GM23338 (cell line): Measurements from ENCODE around the gene TTLL9. TPM values are rescaled to one million over a fixed set of nuclear protein-coding genes. Genes with fewer than 3 reads are reported as not detected.

Source experiments
- ATAC-seq: fragments of 200-7000 bp; cut with Tn5 transposase; 3 replicates; pipeline ENCODE4 v1.9.1; 2020
- DNase-seq: peaks from one replicate; pipeline ENCODE4 v3.0.0-alpha.2; 2015; ENCODE audit warnings: low spot score
- H2AFZ ChIP-seq: fragments of 200-600 bp; sonication (generic); 2 replicates; pipeline ENCODE4 v1.8.0; 2016; ENCODE audit warnings: antibody characterized with exemption, mild to moderate bottlenecking, moderate library complexity
- H3F3A ChIP-seq: fragments of 200-600 bp; sonication (generic); replicated peaks from 2 replicates; pipeline ENCODE4 v1.8.0; 2017; ENCODE audit warnings: antibody characterized with exemption, mixed run types, low read depth
- H3K27ac ChIP-seq: fragments of 200-600 bp; sonication (generic); 2 replicates; pipeline ENCODE4 v1.6.1; 2016; ENCODE audit warnings: low read depth
- H3K27me3 ChIP-seq: fragments of 200-600 bp; sonication (generic); 2 replicates; pipeline ENCODE4 v1.8.0; 2016; ENCODE audit warnings: mild to moderate bottlenecking, mixed run types, moderate library complexity; ENCODE audit not compliant: insufficient read depth
- H3K36me3 ChIP-seq: fragments of 200-600 bp; sonication (generic); 2 replicates; pipeline ENCODE4 v1.8.0; 2016; ENCODE audit warnings: mild to moderate bottlenecking; ENCODE audit not compliant: insufficient read depth
- H3K4me1 ChIP-seq: fragments of 200-600 bp; sonication (generic); 2 replicates; pipeline ENCODE4 v1.8.0; 2016; ENCODE audit warnings: mild to moderate bottlenecking, moderate library complexity; ENCODE audit not compliant: insufficient read depth
- H3K4me2 ChIP-seq: fragments of 200-600 bp; sonication (generic); 2 replicates; pipeline ENCODE4 v1.7.1; 2017; ENCODE audit warnings: mixed run types
- H3K4me3 ChIP-seq: fragments of 200-600 bp; sonication (generic); 2 replicates; pipeline ENCODE4 v1.6.1; 2016; ENCODE audit warnings: mixed run types
- H3K79me2 ChIP-seq: fragments of 200-600 bp; sonication (generic); replicated peaks from 2 replicates; pipeline ENCODE4 v1.8.0; 2017; ENCODE audit warnings: mild to moderate bottlenecking; ENCODE audit not compliant: insufficient read depth
- H3K9me2 ChIP-seq: fragments of 200-600 bp; sonication (generic); 2 replicates; pipeline ENCODE4 v1.8.0; 2017; ENCODE audit not compliant: insufficient read depth
- H4K20me1 ChIP-seq: fragments of 200-600 bp; sonication (generic); replicated peaks from 2 replicates; pipeline ENCODE4 v1.8.0; 2017; ENCODE audit warnings: mild to moderate bottlenecking; ENCODE audit not compliant: insufficient read depth
- H3K27ac Mint-ChIP-seq: 2 replicates; pipeline ENCODE4 v1.8.0; 2020; ENCODE audit warnings: inconsistent platforms, mild to moderate bottlenecking, moderate library complexity, mixed read lengths
- H3K27me3 Mint-ChIP-seq: 3 replicates; pipeline ENCODE4 v1.8.0; 2022; ENCODE audit warnings: low read depth, mild to moderate bottlenecking, moderate library complexity, mixed read lengths, inconsistent platforms; ENCODE audit not compliant: insufficient read depth, poor library complexity
- H3K36me3 Mint-ChIP-seq: 3 replicates; pipeline ENCODE4 v1.8.0; 2021; ENCODE audit warnings: low read depth, mild to moderate bottlenecking, inconsistent platforms, moderate library complexity, mixed read lengths
- H3K4me1 Mint-ChIP-seq: 3 replicates; pipeline ENCODE4 v1.8.0; 2020; ENCODE audit warnings: mild to moderate bottlenecking, inconsistent platforms, mixed read lengths
- H3K4me3 Mint-ChIP-seq: 3 replicates; pipeline ENCODE4 v1.8.0; 2021; ENCODE audit warnings: moderate library complexity, mild to moderate bottlenecking, inconsistent platforms, mixed read lengths
- H3K9me3 Mint-ChIP-seq: 3 replicates; pipeline ENCODE4 v1.8.0; 2020; ENCODE audit warnings: moderate library complexity, mild to moderate bottlenecking, inconsistent platforms, mixed read lengths
- CREB1 ChIP-seq: fragments of 250-450 bp; sonication (Bioruptor Pico); IDR thresholded peaks from 2 replicates; pipeline ENCODE4 v1.5.0; 2020; ENCODE audit warnings: low read depth, mild to moderate bottlenecking, moderate library complexity
- EZH2 ChIP-seq: fragments of 200-600 bp; sonication (generic); IDR thresholded peaks from one replicate; pipeline ENCODE4 v1.8.0; 2017; ENCODE audit warnings: antibody characterized with exemption, mild to moderate bottlenecking, low read depth; ENCODE audit not compliant: unreplicated experiment
- EZH2phosphoT487 ChIP-seq: fragments of 200-600 bp; sonication (generic); IDR thresholded peaks from one replicate; pipeline ENCODE4 v1.8.1; 2018; ENCODE audit warnings: antibody characterized with exemption; ENCODE audit not compliant: unreplicated experiment
- JUNB ChIP-seq: IDR thresholded peaks from one replicate; pipeline ENCODE4 v1.6.1; 2016; ENCODE audit warnings: antibody characterized with exemption; ENCODE audit not compliant: unreplicated experiment
- NANOG ChIP-seq: IDR thresholded peaks from 2 replicates; pipeline ENCODE4 v1.6.1; 2016; ENCODE audit warnings: antibody characterized with exemption, borderline replicate concordance
- POLR2AphosphoS5 ChIP-seq: IDR thresholded peaks from 2 replicates; pipeline ENCODE4 v1.6.1; 2016; ENCODE audit warnings: antibody characterized with exemption, low read depth
- REST ChIP-seq: IDR thresholded peaks from one replicate; pipeline ENCODE4 v1.6.1; 2018; ENCODE audit warnings: antibody characterized with exemption; ENCODE audit not compliant: unreplicated experiment
- STAT1 ChIP-seq: IDR thresholded peaks from one replicate; pipeline ENCODE4 v1.6.1; 2016; ENCODE audit warnings: antibody characterized with exemption; ENCODE audit not compliant: unreplicated experiment
- ZNF114 ChIP-seq: fragments of 250-450 bp; sonication (Bioruptor Pico); IDR thresholded peaks from 2 replicates; pipeline ENCODE4 v1.5.0; 2020; ENCODE audit warnings: mild to moderate bottlenecking, moderate library complexity
- ZNF462 ChIP-seq: fragments of 250-450 bp; sonication (Bioruptor Pico); IDR thresholded peaks from 2 replicates; pipeline ENCODE4 v1.5.0; 2020; ENCODE audit warnings: mild to moderate bottlenecking, moderate library complexity
- polyA plus RNA-seq: library from polyadenylated mRNA; unstranded; fragments of >200 nt; fragmentation: Nextera tagmentation; extraction: Ambion mirVana; gene quantifications from 2 replicates; pipeline ENCODE4 v1.2.1, GENCODE V29; 2016
- total RNA-seq: library from RNA; depleted of rRNA; stranded (reverse); fragments of >200 nt; shearing (Covaris generic); gene quantifications from 2 replicates; pipeline ENCODE4 v1.2.3, GENCODE V29; 2014

The TTLL9 gene
- total and polyA plus RNA-seq, 2 experiments from 2014 or later = not detected

- TF ChIP-seq NANOG (no peak), EZH2 (no peak), JUNB (no peak), ZNF114 (CRISPR knock-in tag) (no peak), EZH2phosphoT487 (no peak), POLR2AphosphoS5 (no peak)
- Histone ChIP-seq H3K4me1 (peaks cover 33% of the 10 kb centered on the region), H3K9me2 (no peaks in the 10 kb centered on the region), H3K36me3 (no peaks in the 10 kb centered on the region), H3F3A (peaks cover 21% of the 10 kb centered on the region), H3K79me2 (no peaks in the 10 kb centered on the region), H3K4me3 (peak overlapping the region; percentile 48), H4K20me1 (peaks cover 19% of the 10 kb centered on the region), H3K4me2 (peak overlapping the region; percentile 75), H3K27me3 (peaks cover 14% of the 10 kb centered on the region), H3K27ac (peak overlapping the region; percentile 54), H2AFZ (no peak overlapping the region)
- Mint-ChIP-seq H3K27ac (no peak overlapping the region; the same call in 1 of the 2 replicates), H3K4me1 (peaks cover 35% of the 10 kb centered on the region), H3K36me3 (peaks cover 3% of the 10 kb centered on the region; the same call in 1 of the 3 replicates), H3K27me3 (peaks cover 11% of the 10 kb centered on the region), H3K4me3 (no peak overlapping the region), H3K9me3 (peaks cover 15% of the 10 kb centered on the region; the same call in 2 of the 3 replicates)
- ATAC-seq = no peak
- no peak for DNase-seq
These were observed 103.9 kb downstream of the TTLL9 start for GRCh38 chr20:31974296-31974695.

- H3K36me3 ChIP-seq = no peaks in the 10 kb centered on the region
- Mint-ChIP-seq H3K27ac (peak overlapping the region; percentile 86), H3K9me3 (peaks cover 18% of the 10 kb centered on the region; the same call in 2 of the 3 replicates), H3K4me3 (peak overlapping the region; percentile 51), H3K27me3 (peaks cover 5% of the 10 kb centered on the region), H3K4me1 (peaks cover 29% of the 10 kb centered on the region), H3K36me3 (peaks cover 3% of the 10 kb centered on the region; the same call in 1 of the 3 replicates)
- peaks cover 21% of the 10 kb centered on the region for H3F3A ChIP-seq
- H3K27me3 ChIP-seq = peaks cover 7% of the 10 kb centered on the region; the same call in 1 of the 2 replicates
- peak overlapping the region; percentile 54 for H3K27ac ChIP-seq
- peaks cover 29% of the 10 kb centered on the region for H3K4me1 ChIP-seq
- peaks cover 12% of the 10 kb centered on the region; the same call in 1 of the 2 replicates for H4K20me1 ChIP-seq
- peak; percentile 89 for DNase-seq
- peak overlapping the region; percentile 48 for H3K4me3 ChIP-seq
- peak overlapping the region; percentile 75 for H3K4me2 ChIP-seq
- peak; percentile 90 for ATAC-seq
- H3K79me2 ChIP-seq = no peaks in the 10 kb centered on the region
- H3K9me2 ChIP-seq = no peaks in the 10 kb centered on the region
- peak overlapping the region; percentile 60 for H2AFZ ChIP-seq
- TF ChIP-seq STAT1 (no peak), ZNF462 (no peak), ZNF114 (CRISPR knock-in tag) (no peak), POLR2AphosphoS5 (peak; percentile 51; the same call in 1 of the 2 replicates), NANOG (no peak), CREB1 (CRISPR knock-in tag) (no peak), REST (no peak)
These were observed 104.6 kb downstream of the TTLL9 start for GRCh38 chr20:31974951-31975487.
